Activated T-cell treated with anti-CD3 and anti-CD28 coated beads, Interleukin-2, amount 50 U/mL, for 48 hours (primary cell): Measurements from ENCODE around the gene ST3GAL4.

Experiments used
- DNase-seq, 2 experiments: peaks; one replicate each; pipeline ENCODE4 v3.0.0-alpha.2; 2020

Gene ST3GAL4

DNA sequence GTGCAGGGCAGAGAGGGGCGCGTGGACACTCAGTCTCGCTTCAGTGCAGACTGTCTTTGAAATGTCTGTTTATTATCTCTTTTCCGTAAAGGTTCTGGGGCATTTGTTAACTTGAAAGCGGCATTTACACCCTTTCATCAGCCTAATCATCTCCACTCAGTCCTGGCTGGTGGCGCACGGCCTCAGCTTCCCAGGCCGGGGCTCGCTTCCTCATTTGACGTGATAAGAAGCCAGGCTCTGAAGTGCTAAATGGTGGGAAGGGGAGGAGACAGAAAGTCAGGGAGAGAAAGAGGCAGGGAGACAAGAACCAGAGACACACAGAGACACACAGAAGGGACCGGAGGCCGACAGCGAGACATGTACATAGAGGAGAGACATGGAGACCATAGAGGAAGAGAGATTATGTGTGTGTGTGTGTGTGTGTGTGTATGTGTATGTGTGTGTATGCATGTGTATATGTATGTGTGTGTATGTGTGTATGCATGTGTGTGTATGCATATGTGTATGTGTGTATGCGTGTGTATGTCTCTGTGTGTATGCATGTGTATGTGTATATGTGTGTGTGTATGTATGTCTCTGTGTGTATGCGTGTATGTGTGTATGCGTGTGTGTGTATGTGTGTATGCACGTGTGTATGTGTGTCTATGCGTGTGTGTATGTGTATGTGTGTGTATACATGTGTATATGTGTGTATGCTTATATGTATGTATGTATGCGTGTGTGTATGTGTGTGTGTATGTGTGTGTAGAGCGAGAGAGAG, 101.5 kb downstream of the ST3GAL4 start:
- DNase-seq = no peak

DNA sequence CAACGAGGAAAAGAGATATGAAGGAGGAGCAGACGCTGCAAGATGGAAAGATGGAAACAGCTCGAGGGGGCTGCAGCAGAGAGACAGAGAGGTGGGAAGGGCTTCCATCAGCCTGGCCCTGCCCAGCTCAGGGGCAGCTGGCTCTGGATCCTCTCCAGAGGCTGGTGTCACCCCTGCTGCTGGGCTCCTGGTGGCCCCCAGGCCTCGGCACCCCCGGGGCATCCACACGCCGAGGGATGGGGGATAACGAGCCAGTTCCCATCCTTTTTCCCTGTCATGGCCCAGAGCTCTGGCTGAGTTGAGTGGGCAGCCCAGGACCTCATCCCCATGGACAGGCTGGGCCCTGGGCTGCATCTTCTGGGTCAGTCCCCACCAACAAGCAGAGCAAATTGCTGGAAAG, 102.3 kb downstream of the ST3GAL4 start:
- DNase-seq = no peak

DNA sequence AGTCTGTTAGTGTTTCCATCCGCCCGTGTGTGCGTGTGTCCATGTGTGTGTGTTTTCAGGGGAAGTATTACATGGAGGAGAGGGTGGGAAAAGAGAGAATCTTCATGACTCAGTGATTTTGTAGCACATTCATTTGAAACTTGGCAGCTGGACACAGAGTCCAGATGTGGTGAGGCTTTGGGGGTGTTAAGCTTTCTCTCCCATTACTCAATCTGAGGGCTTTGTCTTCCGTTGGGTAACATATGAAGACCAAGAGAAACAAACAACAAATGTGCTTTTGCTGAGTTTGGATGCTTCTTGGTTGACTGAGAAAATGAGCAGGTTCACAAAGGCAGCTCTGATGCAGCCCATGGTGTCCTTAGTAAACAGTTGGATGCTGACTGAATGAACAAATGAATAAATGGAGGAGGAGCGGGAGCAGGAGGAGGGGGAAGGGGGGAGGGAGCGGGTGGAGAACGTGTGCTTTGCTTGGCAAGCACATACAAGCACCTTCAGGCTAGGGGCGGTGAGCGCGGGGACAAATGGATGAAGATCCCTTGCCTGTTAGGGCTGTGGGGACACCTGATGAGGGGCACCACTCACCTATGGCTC, 104.3 kb downstream of the ST3GAL4 start:
- DNase-seq = no peak

DNA sequence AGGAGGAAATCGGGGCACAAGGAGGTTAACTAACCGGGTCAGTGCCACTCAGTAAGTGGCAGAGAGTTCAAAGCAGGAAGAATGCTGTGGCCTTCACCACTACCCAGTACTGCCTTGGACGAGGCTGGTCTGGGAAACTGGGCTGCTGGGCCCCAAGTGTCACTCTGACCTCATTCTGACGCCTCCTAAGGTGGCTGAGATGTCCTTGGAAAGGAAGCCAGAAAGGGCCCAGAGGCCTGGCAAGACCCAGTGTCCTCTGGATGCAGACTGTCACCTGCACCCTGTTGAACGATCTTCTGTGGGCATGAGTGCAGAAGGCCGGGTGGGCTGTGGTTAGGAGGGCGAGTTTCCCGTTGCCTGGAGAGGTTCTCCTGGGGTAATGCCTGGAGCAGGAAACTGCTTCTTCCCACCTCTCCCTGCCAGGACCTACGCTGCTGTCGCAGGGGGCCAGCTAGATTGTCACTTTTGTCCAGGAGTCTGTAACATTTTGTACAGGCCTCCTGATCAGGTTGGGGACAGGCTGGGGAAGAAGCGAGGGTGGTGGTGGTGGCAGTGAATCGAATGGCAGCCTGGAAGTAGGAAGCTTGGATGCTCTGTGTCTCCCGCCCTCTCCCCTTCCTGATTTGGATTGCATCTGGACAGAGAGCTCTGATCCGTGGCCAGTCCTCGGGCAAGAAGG, 105.1 kb downstream of the ST3GAL4 start:
- no peak for DNase-seq

DNA sequence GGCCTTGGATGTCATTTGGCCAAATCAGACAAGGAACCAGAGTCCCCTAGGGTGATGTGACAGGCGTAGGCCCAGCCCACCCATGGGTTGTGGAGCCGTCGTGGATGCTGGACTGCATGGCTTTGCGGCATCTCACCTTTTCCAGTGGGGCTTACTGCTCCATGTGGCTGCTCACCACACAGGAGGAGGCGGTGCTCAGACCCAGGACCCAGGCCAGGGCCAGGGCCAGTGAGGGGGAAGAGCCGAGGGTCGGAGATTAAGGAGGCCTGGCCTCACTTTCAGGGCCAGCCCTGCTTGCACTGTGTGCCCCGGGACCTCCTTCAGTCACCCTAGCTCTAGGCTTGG, 105.6 kb downstream of the ST3GAL4 start:
- no peak for DNase-seq

DNA sequence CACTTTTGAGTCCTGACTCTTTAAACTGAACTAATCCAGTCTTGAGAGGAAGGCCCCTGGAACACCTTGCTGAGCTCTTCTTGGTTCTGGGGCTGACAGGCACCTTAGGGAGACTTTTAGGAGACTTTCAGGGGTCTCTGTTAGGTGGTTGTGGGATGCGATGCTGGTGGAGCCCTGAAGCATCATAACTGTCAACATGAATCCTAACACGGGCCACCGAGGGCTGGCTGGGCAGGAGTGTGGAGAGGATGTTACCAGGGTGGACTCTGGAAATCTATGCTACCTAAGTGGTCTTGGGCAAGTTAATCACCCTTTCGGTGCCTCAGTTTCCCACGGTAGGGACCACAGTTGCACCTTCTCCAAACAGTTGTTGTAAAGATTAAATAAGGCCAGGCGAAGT, 106.5 kb downstream of the ST3GAL4 start:
- no peak for DNase-seq

DNA sequence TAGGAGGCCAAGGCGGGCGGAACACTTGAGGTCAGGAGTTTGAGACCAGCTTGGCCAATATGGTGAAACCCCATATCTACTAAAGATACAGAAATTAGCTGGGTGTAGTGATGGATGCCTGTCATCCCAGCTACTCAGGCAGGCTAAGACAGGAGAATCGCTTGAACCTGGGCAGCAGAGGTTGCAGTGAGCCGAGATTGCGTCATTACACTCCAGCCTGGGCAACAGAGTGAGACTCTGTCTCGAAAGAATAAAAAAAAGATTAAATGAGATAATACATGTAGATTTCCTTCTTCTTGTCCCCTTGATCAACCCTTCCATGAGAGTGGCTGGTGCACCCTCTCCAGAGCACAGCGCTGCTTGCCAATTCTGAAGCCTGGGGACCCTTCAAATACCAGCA, 106.9 kb downstream of the ST3GAL4 start:
- DNase-seq = no peak
